Erythroblast (primary cell): Measurements from ENCODE around the gene RBPJL.

Experiments used
- GATA1 ChIP-seq: IDR thresholded peaks from 2 replicates; pipeline ENCODE4 v1.6.1; 2011; ENCODE audit warnings: low read depth, mild to moderate bottlenecking, control low read depth, low read length, moderate library complexity
- POLR2A ChIP-seq: IDR thresholded peaks from 2 replicates; pipeline ENCODE4 v1.6.1; 2011; ENCODE audit warnings: mild to moderate bottlenecking, low read length

DNA sequence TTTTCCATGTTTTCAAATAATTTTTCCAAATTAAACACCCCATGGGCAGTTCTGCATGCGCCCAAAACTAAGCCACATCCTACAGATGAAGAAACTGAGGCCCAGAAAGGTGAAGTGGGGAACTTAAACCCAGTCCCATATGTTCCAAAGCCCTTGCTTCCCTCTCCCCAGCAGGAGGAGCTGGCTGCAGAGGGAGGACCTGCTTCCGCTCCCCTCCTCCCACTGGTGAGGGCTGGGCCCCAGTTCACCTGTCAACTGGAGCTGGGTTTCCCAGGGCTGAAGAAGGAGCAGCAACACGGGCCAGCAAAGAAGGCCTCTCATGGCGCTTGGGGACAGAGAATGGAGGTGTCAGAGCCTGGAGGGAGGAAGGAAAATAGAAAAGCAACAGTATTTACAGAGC lies 1.4 kb upstream of the RBPJL start:
- no peak for TF ChIP-seq POLR2A
- no peak for TF ChIP-seq GATA1
